Activated CD4-positive, alpha-beta T cell treated with anti-CD3 and anti-CD28 coated beads for 4 hours (primary cell): Measurements from ENCODE around the gene SLC26A1.
"Not testable (repeated sequence)": the region's sequence is repeated elsewhere in the genome, so short reads cannot be mapped to it uniquely, and the experiment has no call there.

ENCODE experiments used
- DNase-seq, 2 donors: peaks; one replicate each; pipeline ENCODE4 v3.0.0-alpha.2; 2020

Gene SLC26A1

GRCh38 chr4:978957-979701 is 14.1 kb downstream of the SLC26A1 start:
- no peak for DNase-seq

GRCh38 chr4:976016-976415 is 17.2 kb downstream of the SLC26A1 start:
- DNase-seq, result not testable (repeated sequence)

GRCh38 chr4:974668-975067 is 18.5 kb downstream of the SLC26A1 start:
- DNase-seq, result no peak

- peak; percentile 87 to 89 for DNase-seq
Observed at GRCh38 chr4:973431-974397, 19.5 kb downstream of the SLC26A1 start, which contains the start of gene DGKQ. Gene DGKQ (minus strand): TSS chr4:973569. CDS start chr4:973482, 87 bp downstream.

DNA sequence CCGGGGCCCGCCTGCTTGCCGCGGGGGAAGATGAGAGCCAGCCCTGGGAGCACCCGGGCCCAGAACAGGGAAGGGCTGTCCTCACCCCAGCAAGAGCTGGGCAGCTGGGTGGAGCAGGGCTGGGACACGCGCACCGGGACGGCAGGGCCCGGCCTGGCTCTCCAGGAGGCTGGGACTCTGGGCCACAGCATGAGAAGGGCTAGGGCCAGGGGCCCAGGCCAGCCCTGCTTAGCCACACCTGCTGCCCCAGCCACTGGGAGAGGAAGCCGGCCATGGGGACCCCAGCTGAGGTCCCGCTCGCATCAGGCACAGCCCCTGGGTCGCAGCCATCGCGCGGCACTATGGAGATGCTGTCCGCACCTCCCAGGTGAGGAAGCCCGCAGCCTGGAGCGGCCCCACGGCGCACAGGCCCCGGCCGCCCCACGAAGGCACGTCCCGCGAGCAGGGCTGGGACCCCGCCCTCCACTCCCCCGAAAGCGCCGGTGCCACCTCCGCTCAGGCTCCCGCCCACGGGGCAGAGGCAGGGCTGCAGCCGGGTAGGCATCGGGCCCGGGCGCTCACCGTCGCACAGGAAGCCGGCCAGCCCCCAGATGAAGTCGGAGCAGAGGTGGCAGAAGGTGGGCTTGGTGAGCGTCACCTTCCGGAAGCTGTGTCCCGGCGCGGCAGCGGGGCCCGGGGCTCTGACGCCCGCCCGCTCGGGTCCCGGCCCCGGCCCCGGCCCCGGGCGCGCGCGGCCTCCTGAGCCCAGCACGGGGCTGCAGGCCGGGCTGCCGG is 20.4 kb downstream of the SLC26A1 start:
- DNase-seq, result peak; percentile 73 to 82

DNA sequence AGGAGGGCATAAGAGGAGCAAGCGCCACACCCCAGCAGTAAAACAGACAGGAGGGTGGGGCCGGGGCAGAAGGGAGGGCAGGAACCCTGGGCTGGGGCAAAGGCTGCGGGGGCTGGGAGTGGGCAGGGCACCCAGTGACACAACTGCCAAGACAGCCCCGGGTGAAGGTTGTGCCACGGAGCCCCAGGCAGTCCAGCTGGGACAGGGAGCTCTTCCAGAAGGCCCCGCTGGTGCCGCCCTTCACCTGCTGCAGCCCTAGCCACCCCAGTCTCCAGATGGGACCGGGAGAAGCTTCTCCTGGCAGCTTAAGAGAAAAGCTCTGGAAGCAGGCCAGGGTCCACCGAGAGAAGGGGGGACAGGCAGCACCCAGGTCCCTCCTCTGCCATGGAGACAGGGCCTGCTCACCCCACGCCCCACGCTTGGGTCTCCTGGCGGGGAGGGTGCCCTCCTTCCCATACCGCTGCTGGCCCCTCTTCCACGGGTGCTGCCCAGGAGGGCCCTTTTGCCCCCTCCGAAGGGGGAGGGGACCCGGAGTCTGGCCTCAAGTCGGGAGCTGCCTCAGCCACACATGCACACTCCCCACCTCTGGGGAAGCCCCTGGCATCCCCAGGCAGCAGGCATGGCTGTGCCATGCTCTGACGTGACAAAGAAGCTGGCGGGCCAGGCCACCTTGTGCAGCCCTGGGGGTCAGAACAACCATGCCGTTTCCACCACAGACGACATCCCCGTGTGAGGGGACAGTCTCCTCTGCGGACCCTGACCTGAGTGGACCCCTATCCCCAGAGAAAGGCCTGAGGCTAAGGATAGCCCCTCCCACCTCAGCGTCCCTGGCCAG is 21.3 kb downstream of the SLC26A1 start:
- DNase-seq, result no peak

DNA sequence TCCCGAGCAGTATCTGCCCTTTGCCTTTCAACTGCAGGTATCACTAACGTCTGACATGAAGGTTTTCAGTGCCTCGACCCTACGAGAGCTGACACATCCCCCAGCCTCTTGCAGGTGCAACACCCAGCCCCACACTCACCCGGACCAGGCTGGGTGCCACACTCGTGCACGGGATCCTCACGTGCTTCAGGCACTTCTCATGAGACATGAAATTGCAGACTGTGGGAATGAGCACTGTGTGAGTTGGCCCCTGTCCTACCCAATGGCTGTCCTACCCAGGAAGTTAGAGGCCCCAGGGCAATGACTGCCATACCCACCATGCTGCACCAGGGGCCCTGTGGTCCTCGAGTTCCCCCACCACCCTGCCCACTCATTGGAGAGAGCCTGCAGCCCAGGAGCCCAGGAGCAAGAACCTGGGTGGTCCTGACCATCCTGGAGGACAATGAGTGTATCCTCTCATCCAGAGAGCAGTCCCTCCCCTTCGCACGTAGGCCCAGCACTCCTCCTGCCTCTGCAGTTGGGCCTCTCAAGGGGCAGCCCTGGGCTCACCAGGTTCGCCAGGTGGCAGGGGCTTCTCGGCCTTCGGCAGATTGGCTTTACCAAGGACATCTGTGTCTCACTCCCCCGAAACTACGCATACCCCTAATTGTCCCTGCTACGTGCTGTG is 22.2 kb downstream of the SLC26A1 start:
- DNase-seq, result no peak

DNA sequence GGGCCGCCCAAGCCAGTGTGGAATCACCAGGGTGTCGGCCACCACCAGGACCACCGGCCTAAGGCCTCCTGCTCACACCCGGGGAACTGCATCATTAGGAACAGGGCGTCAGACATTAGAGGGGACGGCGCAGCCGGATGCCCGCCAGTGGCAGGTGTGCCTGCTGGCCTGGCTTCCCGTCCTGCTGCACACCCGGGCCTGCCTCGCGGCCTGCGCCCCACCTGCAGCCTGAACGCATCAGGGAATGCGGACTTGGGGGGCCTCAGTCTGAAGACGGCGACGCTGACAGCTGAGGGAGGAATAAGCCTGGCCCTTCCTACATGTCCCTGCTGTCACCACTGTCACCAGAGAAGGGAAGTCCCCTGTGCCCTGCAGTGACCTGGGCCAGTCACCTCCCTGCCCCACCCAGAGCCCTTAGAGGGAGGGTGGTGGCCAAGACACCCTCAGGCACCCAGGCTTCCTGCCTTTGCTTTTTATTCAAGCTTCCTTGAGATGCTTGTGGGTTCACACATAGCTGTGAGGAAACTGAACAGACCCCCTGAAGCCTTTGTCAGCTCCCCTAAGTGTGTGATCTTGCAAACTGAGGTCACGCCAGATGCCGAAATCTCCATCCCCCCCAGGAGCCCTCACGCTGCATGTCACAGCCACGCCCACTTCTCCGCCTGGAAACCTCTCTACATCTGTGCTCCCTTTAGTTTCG is 23.0 kb downstream of the SLC26A1 start:
- no peak for DNase-seq

DNA sequence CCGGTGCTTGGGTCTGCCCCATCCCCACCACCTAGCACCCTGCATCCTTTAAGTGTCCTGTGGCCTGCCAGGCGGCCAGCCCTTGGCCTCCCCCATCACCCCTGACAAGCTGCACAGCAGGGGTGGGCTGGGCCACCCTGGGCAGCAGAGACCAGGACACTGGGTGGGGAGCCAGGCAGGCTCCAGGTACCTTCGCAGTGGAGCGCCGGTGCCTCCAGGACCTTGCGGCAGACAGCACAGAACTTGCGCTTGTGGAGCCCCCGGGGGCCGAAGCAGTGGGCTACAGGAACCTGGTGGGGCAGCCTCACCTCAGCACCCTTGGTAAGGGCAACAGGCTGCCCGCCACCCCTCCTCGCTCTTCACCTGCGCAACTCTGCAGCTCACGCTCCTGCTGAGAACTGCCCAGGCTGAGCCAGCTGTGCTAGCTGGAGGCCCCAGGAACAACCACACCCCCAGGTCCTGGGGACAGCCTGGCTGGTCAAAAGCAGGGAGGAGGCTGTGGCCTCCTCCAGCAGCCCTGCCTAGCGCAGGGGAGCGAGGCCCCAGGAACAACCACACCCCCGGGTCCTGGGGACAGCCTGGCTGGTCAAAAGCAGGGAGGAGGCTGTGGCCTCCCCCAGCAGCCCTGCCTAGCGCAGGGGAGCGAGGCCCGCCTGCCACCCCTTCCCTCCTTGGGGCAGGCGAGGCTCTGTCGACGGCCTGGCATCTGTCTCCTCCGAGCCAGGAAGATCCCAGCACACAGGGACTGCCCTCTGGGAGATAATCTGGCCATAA is 24.4 kb downstream of the SLC26A1 start:
- no peak for DNase-seq

DNA sequence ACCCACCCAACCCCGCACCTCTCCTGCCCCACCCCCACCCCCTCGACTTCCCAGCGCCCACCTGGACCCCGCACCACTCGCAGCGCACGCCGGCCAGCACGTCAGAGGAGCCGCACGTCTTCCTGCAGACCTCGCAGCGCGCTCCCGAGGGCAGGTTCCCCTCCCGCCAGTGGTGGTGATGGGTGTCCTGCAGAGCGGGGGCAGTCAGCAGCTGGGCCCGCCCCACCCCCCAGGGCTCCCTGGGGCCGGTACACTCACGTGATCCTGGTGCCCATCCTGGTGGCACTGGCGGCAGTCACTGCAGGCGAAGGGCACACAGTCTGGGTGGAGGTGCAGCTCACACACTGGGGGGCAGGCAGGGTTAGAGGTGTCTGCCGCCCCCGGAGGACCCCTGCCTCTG is 25.0 kb downstream of the SLC26A1 start:
- no peak for DNase-seq

- no peak for DNase-seq
Observed at GRCh38 chr4:967113-968104, 25.8 kb downstream of the SLC26A1 start.

DNA sequence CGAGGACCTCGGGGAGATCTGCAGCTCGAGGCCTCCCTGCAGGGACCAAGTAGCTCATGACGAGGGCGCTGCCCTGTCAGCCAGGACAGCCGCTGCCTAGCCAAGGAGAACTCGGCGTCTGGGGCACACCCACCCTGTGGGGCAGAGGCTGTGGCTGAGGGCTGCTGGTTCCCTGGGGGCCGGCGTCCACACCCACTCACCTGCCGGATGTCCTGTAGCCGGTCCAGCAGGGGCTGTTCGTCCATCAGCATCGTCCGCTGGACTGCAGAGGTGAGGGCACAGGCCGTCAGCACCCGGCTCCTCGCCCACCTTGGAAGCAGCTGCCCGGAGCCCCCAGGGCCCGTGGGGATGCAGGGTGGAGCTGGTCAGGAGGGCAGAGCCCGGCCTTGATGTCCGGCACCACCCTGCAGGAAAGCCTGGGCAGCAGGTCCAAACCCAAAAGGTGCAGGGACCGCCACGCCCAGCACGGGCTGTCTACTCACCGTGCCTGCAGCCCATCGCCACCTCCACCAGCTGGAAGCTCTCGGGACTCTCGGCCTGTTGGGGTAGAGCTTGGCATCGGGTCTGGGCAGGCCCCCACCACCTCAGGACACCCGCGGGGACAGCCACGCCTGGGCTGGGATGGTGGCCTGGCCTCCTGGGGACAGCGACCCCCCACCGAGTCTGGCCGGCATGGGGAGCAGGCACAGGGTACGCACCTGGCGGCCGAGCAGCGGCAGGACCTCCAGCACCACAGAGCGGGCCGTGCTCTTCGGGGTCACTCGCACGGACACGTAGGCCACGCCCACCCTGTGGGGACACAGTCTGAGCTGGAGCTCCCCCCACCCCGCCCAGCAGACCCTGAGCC is 26.7 kb downstream of the SLC26A1 start:
- DNase-seq, result no peak

GRCh38 chr4:965766-966134 is 27.5 kb downstream of the SLC26A1 start:
- no peak for DNase-seq

DNA sequence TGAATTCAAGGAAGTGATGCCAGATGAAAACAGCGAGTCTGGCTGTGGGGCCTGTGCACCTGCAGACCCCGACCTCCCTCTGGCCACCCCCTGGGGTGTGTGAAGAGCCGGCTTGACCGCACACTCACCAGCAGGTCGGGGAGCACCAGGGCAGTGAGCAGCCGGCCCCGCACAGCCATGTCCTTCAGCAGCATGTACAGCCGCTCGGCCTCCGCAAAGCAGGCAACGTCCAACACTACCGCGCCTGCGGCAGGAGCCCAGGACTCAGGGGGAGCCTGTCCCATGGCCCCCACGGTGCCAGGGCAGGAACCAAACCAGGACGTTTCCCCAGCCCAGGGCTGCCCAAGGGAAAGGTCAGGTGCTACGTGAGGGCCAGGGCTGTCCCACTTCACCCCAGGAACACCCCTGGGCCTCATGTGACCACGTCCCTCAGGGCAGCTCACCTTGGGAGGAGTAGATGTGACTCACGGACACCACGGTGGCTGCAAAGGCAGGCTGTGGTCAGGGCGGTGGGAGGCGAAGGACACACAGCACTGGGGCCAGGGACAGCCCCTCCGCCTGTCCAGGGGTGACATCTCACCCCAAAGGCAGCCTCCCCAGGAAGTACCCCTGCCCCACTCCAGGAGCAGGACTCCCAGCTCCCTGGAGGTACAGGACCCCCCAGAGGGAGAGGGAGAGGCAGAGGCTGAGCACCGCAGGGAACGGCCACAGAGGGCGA is 28.0 kb downstream of the SLC26A1 start:
- no peak for DNase-seq

DNA sequence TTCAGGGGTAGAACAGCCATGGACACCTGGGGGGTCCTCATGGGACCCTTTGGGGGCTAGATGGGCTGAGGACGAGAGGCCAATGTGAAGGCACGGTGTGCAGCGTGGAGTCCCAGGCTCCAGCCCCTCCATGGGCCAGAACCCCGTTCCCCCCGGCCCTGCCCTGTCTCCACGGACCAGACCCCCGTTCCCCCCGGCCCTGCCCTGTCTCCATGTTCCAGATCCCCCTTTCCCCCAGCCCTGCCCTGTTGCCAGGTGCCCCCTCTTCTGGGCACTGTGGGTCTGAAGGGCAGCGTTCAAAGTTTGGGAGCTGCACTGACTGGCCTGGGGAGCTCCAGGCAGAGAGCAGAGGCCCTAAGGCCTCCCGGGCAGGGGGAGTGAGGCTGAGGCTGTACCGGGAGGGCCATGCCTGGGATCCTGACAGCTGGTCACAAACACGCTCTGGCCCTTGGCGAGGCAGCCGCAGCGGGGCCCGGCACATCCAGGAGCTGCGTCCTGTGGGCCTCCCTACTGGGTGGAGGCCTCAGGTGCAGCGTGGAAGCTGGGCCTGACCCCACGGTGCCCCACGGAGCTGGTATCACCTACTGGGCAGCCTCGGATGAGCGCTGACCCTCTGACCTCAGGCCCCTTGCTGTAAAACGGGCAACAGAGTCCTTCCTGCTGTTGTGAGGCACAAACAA is 28.7 kb downstream of the SLC26A1 start:
- DNase-seq, result no peak
